Measurements from ENCODE around the gene AFF4.

DNA sequence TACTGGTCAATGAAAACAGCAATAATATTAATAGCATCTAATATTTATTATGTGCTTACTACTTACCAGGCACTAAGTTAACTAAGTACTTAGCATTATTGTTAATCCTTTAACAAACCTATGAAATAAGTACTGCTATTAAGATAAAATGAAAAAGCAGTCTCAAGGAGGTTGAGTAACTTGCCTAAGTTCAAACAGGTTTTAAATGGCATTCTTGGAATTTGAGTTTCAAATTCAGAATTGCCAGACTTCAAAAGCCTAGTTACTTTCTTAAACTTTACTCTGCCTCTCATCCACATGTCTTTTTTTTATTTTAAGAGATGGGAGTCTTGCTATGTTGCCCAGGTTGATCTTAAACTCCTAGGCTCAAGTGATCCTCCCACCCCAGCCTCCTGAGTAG, 73.9 kb downstream of the AFF4 start:
- TF ChIP-seq EZH2 (IDR thresholded peaks at IDR 0.05; ENCODE audit: borderline replicate concordance, insufficient read depth, low read length, poor library complexity, severe bottlenecking) (no peak), EP300 (conservative IDR thresholded peaks at IDR 0.05; ENCODE audit: poor library complexity, severe bottlenecking) (no peak)
- TF ChIP-seq, protein P1, sequence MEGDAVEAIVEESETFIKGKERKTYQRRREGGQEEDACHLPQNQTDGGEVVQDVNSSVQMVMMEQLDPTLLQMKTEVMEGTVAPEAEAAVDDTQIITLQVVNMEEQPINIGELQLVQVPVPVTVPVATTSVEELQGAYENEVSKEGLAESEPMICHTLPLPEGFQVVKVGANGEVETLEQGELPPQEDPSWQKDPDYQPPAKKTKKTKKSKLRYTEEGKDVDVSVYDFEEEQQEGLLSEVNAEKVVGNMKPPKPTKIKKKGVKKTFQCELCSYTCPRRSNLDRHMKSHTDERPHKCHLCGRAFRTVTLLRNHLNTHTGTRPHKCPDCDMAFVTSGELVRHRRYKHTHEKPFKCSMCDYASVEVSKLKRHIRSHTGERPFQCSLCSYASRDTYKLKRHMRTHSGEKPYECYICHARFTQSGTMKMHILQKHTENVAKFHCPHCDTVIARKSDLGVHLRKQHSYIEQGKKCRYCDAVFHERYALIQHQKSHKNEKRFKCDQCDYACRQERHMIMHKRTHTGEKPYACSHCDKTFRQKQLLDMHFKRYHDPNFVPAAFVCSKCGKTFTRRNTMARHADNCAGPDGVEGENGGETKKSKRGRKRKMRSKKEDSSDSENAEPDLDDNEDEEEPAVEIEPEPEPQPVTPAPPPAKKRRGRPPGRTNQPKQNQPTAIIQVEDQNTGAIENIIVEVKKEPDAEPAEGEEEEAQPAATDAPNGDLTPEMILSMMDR (IDR thresholded peaks at IDR 0.05; ENCODE audit: poor library complexity, severe bottlenecking), result no peak

All from neural cell (in vitro differentiated cells).